HepG2 (cell line): ENCODE results near the gene SLC13A1. TPM values are rescaled to one million over a fixed set of nuclear protein-coding genes. Genes with fewer than 3 reads are reported as not detected.

Experiments
- ATAC-seq: fragments of 200-7000 bp; cut with Tn5 transposase; 3 replicates; pipeline ENCODE4 v1.9.1; 2020; ENCODE audit warnings: mild to moderate bottlenecking, moderate library complexity
- BruUV-seq: library from RNA; stranded (reverse); fragments of 400-500 nt; replicated peaks from 2 replicates; lab custom pipeline; 2021; lab: Mats Ljungman, UMichigan
- CTCF ChIA-PET: fragments of 300-600 bp; formaldehyde crosslinking; extraction: SDS; loops from one replicate; lab custom pipeline; 2021; ENCODE audit warnings: low total read pairs, inconsistent platforms, low intra/inter-chr PET ratio; lab: Yijun Ruan, JAX
- POLR2A ChIA-PET: fragments of 350-600 bp; sonication (Branson Sonifier 250); formaldehyde crosslinking; loops from one replicate; lab custom pipeline; 2020; ENCODE audit warnings: antibody characterized with exemption, inconsistent platforms; lab: Yijun Ruan, JAX
- DNase-seq: peaks from one replicate; pipeline ENCODE4 v3.0.0-alpha.2; 2015; ENCODE audit warnings: low spot score
- FAIRE-seq: peaks from 3 replicates; lab custom pipeline; 2011; peaks lifted over from hg19 to GRCh38; lab: Jason Lieb, UNC
- H2AFZ ChIP-seq: one replicate; pipeline ENCODE4 v1.6.1; 2011; ENCODE audit warnings: low read length, inconsistent platforms
- H3K27ac ChIP-seq: fragments of 300-600 bp; 3 replicates; pipeline ENCODE4 v1.8.0; 2011; ENCODE audit warnings: mixed run types, mild to moderate bottlenecking, mixed read lengths, low read length, inconsistent platforms; ENCODE audit not compliant: insufficient read depth; ENCODE audit errors: extremely low read length
- H3K27me3 ChIP-seq, 2 experiments: fragments of 200-600 bp in 1 of 2; 2 replicates in 1 of 2; 3 replicates in 1 of 2; pipeline versions ENCODE4 v1.6.0 to v1.8.0; 2011; ENCODE audit warnings: low read length in 2 of 2, mild to moderate bottlenecking in 2 of 2, moderate library complexity in 2 of 2, inconsistent platforms in 1 of 2; ENCODE audit not compliant: insufficient read depth in 2 of 2, control insufficient read depth in 1 of 2
- H3K36me3 ChIP-seq, 2 experiments: fragments of 200-600 bp in 1 of 2; replicated peaks in 1 of 2; 2 replicates in 1 of 2; 3 replicates in 1 of 2; pipeline versions ENCODE4 v1.5.1 to v1.8.0; 2011; ENCODE audit warnings: low read length in 2 of 2, inconsistent platforms in 1 of 2; ENCODE audit not compliant: insufficient read depth in 2 of 2, control insufficient read depth in 1 of 2
- H3K4me1 ChIP-seq: 2 replicates; pipeline ENCODE4 v1.5.1; 2012; ENCODE audit warnings: low read length, inconsistent platforms; ENCODE audit not compliant: insufficient read depth
- H3K4me2 ChIP-seq: 2 replicates; pipeline ENCODE4 v1.6.0; 2011; ENCODE audit warnings: low read depth, low read length, inconsistent platforms
- H3K4me3 ChIP-seq, 3 experiments: fragments of 200-600 bp in 1 of 3; sonication (generic), shearing (Covaris generic) in 1 of 3; replicated peaks in 1 of 3; 2 replicates each; pipeline ENCODE4 v1.5.1; 2011 to 2016; ENCODE audit warnings: low read length in 3 of 3, inconsistent platforms in 2 of 3, low read depth in 2 of 3, mild to moderate bottlenecking in 2 of 3, control low read depth in 1 of 3, mixed read lengths in 1 of 3; ENCODE audit not compliant: insufficient read depth in 1 of 3
- H3K79me2 ChIP-seq: one replicate; pipeline ENCODE4 v1.6.1; 2011; ENCODE audit warnings: low read length, inconsistent platforms; ENCODE audit not compliant: insufficient read depth
- H3K9ac ChIP-seq: 2 replicates; pipeline ENCODE4 v1.6.0; 2011; ENCODE audit warnings: mild to moderate bottlenecking, low read depth, low read length, inconsistent platforms; ENCODE audit not compliant: insufficient read depth
- H3K9me3 ChIP-seq: 2 replicates; pipeline ENCODE4 v1.5.1; 2012; ENCODE audit warnings: mild to moderate bottlenecking, low read length
- H4K20me1 ChIP-seq: 2 replicates; pipeline ENCODE4 v1.6.0; 2011; ENCODE audit warnings: inconsistent platforms, mild to moderate bottlenecking, low read length, moderate library complexity; ENCODE audit not compliant: insufficient read depth
- CEBPB ChIP-seq: IDR thresholded peaks from 2 replicates; pipeline ENCODE4 v1.6.1; 2011; ENCODE audit warnings: low read depth, low read length, improper control_type of control experiment, borderline replicate concordance
- HIVEP1 ChIP-seq: sonication (generic); formaldehyde crosslinking; IDR thresholded peaks from 2 replicates; pipeline ENCODE4 v1.4.0; 2020; ENCODE audit warnings: mild to moderate bottlenecking, missing genetic modification reagents
- KDM4B ChIP-seq: sonication (generic); formaldehyde crosslinking; IDR thresholded peaks from 2 replicates; pipeline ENCODE4 v1.4.0; 2020; ENCODE audit warnings: missing genetic modification reagents
- MAFF ChIP-seq: IDR thresholded peaks from 2 replicates; pipeline ENCODE4 v1.6.1; 2011; ENCODE audit warnings: low read depth, low read length, improper control_type of control experiment
- MAFK ChIP-seq, 2 experiments: IDR thresholded peaks in 1 of 2; conservative IDR thresholded peaks in 1 of 2; 2 replicates each; pipeline ENCODE4 v1.6.1; 2011; ENCODE audit warnings: improper control_type of control experiment in 2 of 2, low read length in 2 of 2
- MIER3 ChIP-seq: IDR thresholded peaks from 2 replicates; pipeline ENCODE4 v1.6.1; 2016; ENCODE audit warnings: missing compliant biosample characterization, borderline replicate concordance
- POGZ ChIP-seq: sonication (generic); formaldehyde crosslinking; IDR thresholded peaks from 2 replicates; pipeline ENCODE4 v1.4.0; 2020; ENCODE audit warnings: mild to moderate bottlenecking, missing genetic modification reagents
- SOX6 ChIP-seq, 2 experiments: fragments of 450-650 bp in 1 of 2; sonication (generic) in 1 of 2; formaldehyde crosslinking in 1 of 2; IDR thresholded peaks; 2 replicates each; pipeline versions ENCODE4 v1.4.0 to v1.6.1; 2017 to 2020; ENCODE audit warnings: antibody characterized with exemption in 1 of 2, mild to moderate bottlenecking in 1 of 2, missing genetic modification reagents in 1 of 2
- TOE1 ChIP-seq: sonication (generic); formaldehyde crosslinking; IDR thresholded peaks from 2 replicates; pipeline ENCODE4 v1.4.0; 2020; ENCODE audit warnings: mild to moderate bottlenecking, missing genetic modification reagents
- XRCC5 ChIP-seq: fragments of 200-400 bp; formaldehyde crosslinking; optimal IDR thresholded peaks from 2 replicates; pipeline ENCODE3; 2017; ENCODE audit warnings: mild to moderate bottlenecking, low read length
- ZNF101 ChIP-seq: sonication (generic); formaldehyde crosslinking; IDR thresholded peaks from 2 replicates; pipeline ENCODE4 v1.4.0; 2020; ENCODE audit warnings: mild to moderate bottlenecking, low read depth, missing genetic modification reagents, borderline replicate concordance
- ZNF124 ChIP-seq: sonication (generic); formaldehyde crosslinking; IDR thresholded peaks from 2 replicates; pipeline ENCODE4 v1.4.0; 2020; ENCODE audit warnings: missing genetic modification reagents
- ZNF136 ChIP-seq: sonication (generic); formaldehyde crosslinking; IDR thresholded peaks from 2 replicates; pipeline ENCODE4 v1.8.1; 2022; ENCODE audit warnings: low read depth, mild to moderate bottlenecking, moderate library complexity, missing genetic modification reagents
- ZNF446 ChIP-seq: sonication (generic); formaldehyde crosslinking; IDR thresholded peaks from 2 replicates; pipeline ENCODE4 v1.5.0; 2020; ENCODE audit warnings: mild to moderate bottlenecking, missing genetic modification reagents
- ZNF570 ChIP-seq: sonication (generic); formaldehyde crosslinking; IDR thresholded peaks from 2 replicates; pipeline ENCODE4 v1.4.0; 2020; ENCODE audit warnings: mild to moderate bottlenecking, missing genetic modification reagents, borderline replicate concordance
- ZNF768 ChIP-seq: sonication (generic); formaldehyde crosslinking; IDR thresholded peaks from 2 replicates; pipeline ENCODE4 v1.4.0; 2020; ENCODE audit warnings: missing genetic modification reagents
- WGBS: methylation state at CpG from one replicate; pipeline ENCODE4 v1.1.6; 2017; ENCODE audit warnings: low lambda C conversion rate; 5-methylcytosine and 5-hydroxymethylcytosine counted together
- in situ Hi-C: cut with HindIII; loops from 2 replicates; pipeline ENCODE4 v1.10.0; 2017; ENCODE audit warnings: low pct_unique_long_range_greater_than_20kb; ENCODE audit not compliant: extremely low pct_ligation_motif_present
- intact Hi-C: fragments of 100-400 bp; cut with micrococcal nuclease; formaldehyde crosslinking; loops from one replicate; pipeline ENCODE4 v1.10.0; 2022; ENCODE audit not compliant: unreplicated experiment
- polyA plus RNA-seq, 8 experiments: library from polyadenylated mRNA; depleted of rRNA in 3 of 8; stranded (reverse) in 7 of 8; unstranded in 1 of 8; fragments of >200 nt; fragmentation: Illumina TruSeq in 4 of 8; extraction: Trizol in 4 of 8; gene quantifications; 2 replicates each; pipeline versions ENCODE4 v1.2.1 to v1.2.3, GENCODE V29; 2011 to 2016; ENCODE audit warnings: low read depth in 4 of 8, missing spikeins in 1 of 8, mixed read lengths in 1 of 8; ENCODE audit not compliant: insufficient read depth in 1 of 8
- total RNA-seq, 5 experiments: library from RNA; depleted of rRNA; stranded (reverse); fragments of >200 nt; fragmentation: Illumina TruSeq; extraction: Trizol; gene quantifications; 2 replicates each; pipeline ENCODE4 v1.2.3, GENCODE V29; 2016; ENCODE audit warnings: low read depth in 1 of 5
- TF ChIP-seq, protein P1 (sequence below): sonication (generic); formaldehyde crosslinking; IDR thresholded peaks from 2 replicates; pipeline ENCODE4 v1.4.0; 2020; ENCODE audit warnings: missing genetic modification reagents, borderline replicate concordance

The SLC13A1 gene
- total and polyA plus RNA-seq, 2 of the 13 experiments (the other 11 are each of a cell fraction or from before 2014, with no cell fraction given): not detected

DNA sequence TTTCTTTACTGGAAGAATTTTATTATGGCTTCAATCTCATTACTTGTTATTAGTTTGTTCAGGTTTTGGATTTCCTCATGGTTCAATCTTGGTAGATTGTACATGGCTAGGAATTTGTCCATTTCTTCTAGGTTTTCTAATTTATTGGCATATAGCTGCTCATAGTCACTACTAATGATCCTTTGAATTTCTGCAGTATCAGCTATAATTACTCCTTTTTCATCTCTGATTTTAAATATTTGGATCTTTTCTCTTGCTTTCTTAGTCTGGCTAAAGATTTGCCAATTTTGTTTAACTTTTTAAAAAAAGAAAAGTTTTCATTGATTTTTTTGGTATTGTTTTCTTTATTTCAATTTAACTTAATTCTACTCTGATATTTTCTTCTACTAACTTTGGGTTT lies 59.2 kb downstream of the SLC13A1 start:
- ChIA-PET CTCF (no interaction called here), POLR2A (no interaction called here)
- H3K27ac ChIP-seq: no peak overlapping the region
- no peaks in the 10 kb centered on the region for H3K9me3 ChIP-seq
- peaks cover 0 to 2% of the 10 kb centered on the region in 2 experiments; a peak in 2 of 5 replicates for H3K27me3 ChIP-seq
- no TSS peak for BruUV-seq
- no peak overlapping the region for H3K4me3 ChIP-seq
- ATAC-seq: no peak
- H4K20me1 ChIP-seq: no peaks in the 10 kb centered on the region
- no peaks in the 10 kb centered on the region for H3K79me2 ChIP-seq
- TF ChIP-seq ZNF446 (CRISPR knock-in tag) (no peak), MAFF (peak; percentile 57; the same call in 1 of the 2 replicates), TOE1 (no peak), MAFK (conservative IDR thresholded peaks at IDR 0.05 in 1 of 2, IDR thresholded peaks at IDR 0.05 in 1 of 2; ENCODE audit: low read length in 2 of 2) (peak; percentile 57 to 60; a peak in 3 of 4 replicates), XRCC5 (no peak)
- TF ChIP-seq, all 625 proteins: peak for 2
- DNase-seq (no peak), FAIRE-seq (no peak)
- in situ Hi-C loops (no loop called here), intact Hi-C loops (no loop called here)
- Histone ChIP-seq H3K4me1 (no peaks in the 10 kb centered on the region), H3K36me3 (no peaks in the 10 kb centered on the region), H2AFZ (no peak overlapping the region), H3K4me2 (no peak overlapping the region), H3K9ac (no peak overlapping the region)

DNA sequence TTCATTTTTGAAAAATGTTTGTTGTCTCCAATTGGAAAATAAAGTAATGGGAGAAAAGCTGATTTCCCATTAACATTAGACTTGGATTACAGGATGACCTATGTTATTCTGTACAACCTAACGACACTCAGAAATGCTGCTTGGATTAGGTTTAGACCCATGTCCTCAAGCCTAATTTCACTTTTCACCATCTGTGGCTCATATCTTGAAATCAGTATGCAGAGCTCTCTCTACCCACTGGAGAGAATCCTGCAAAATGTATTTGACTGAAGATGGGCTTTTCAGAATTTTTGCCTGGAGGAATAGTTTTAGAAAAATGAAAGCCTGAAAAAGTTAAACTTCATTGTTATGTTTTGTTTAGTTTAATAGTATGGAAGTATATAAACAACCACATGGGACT lies 63.8 kb downstream of the SLC13A1 start:
- CTCF ChIA-PET: no interaction called here
- ATAC-seq: no peak
- 0% methylated on average over 1 of the region's 1 CpG for WGBS
- TF ChIP-seq POGZ (no peak), ZNF124 (no peak), ZNF136 (CRISPR knock-in tag) (no peak), HIVEP1 (CRISPR knock-in tag) (no peak), ZNF101 (CRISPR knock-in tag) (no peak), MIER3 (CRISPR knock-in tag) (no peak), SOX6 (IDR thresholded peaks at IDR 0.05) (no peak), SOX6 (CRISPR knock-in tag; IDR thresholded peaks at IDR 0.05) (no peak), ZNF768 (CRISPR knock-in tag) (no peak), CEBPB (no peak), ZNF570 (no peak), KDM4B (no peak)
- TF ChIP-seq, protein P1, sequence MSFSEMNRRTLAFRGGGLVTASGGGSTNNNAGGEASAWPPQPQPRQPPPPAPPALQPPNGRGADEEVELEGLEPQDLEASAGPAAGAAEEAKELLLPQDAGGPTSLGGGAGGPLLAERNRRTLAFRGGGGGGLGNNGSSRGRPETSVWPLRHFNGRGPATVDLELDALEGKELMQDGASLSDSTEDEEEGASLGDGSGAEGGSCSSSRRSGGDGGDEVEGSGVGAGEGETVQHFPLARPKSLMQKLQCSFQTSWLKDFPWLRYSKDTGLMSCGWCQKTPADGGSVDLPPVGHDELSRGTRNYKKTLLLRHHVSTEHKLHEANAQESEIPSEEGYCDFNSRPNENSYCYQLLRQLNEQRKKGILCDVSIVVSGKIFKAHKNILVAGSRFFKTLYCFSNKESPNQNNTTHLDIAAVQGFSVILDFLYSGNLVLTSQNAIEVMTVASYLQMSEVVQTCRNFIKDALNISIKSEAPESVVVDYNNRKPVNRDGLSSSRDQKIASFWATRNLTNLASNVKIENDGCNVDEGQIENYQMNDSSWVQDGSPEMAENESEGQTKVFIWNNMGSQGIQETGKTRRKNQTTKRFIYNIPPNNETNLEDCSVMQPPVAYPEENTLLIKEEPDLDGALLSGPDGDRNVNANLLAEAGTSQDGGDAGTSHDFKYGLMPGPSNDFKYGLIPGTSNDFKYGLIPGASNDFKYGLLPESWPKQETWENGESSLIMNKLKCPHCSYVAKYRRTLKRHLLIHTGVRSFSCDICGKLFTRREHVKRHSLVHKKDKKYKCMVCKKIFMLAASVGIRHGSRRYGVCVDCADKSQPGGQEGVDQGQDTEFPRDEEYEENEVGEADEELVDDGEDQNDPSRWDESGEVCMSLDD (CRISPR knock-in tag): no peak

More for the DNA sequence above, 63.8 kb downstream of the SLC13A1 start:
- no peaks in the 10 kb centered on the region for H3K4me1 ChIP-seq
- H3K36me3 ChIP-seq: no peaks in the 10 kb centered on the region
- DNase-seq (no peak), FAIRE-seq (no peak)
- no peak overlapping the region for H3K4me3 ChIP-seq
- H3K27ac ChIP-seq: no peak overlapping the region
- H3K9ac ChIP-seq: no peak overlapping the region
- intact Hi-C loops (no loop called here), in situ Hi-C loops (no loop called here)
- no peak overlapping the region for H2AFZ ChIP-seq
- H3K27me3 ChIP-seq: no peaks in the 10 kb centered on the region
- no peaks in the 10 kb centered on the region for H3K9me3 ChIP-seq
- no peaks in the 10 kb centered on the region for H4K20me1 ChIP-seq
- no peak overlapping the region for H3K4me2 ChIP-seq
- no TSS peak for BruUV-seq
- POLR2A ChIA-PET: no interaction called here
- no peaks in the 10 kb centered on the region for H3K79me2 ChIP-seq
